ENCODE measurements around the gene COP1. TPM values are rescaled to one million over a fixed set of nuclear protein-coding genes. Genes with fewer than 3 reads are reported as not detected.

Gene COP1
- total and polyA plus RNA-seq, 2 of the 8 experiments (the other 6 are each of a cell fraction or from before 2014, with no cell fraction given) = 26.2 to 44.9 TPM

DNA sequence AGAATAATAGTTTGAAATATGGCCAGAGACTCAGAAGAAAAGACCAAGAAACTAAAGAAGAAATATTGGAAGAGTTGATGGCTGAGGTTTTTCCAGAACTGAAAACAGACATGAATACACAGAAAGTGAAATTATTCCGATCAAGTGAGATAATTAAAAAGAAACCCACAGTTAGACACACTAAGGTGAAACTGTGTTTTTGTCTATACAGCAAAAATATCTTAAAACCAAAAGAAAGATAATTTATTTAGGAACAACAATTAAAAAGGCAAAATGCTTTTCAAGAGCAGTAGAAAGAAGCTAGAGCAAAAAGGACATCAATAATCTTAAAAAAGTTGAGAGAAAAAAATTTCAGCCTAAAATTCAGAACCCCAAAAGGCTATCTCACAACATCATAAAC lies 116.3 kb downstream of the COP1 start (continued):
- TF ChIP-seq, protein P1, sequence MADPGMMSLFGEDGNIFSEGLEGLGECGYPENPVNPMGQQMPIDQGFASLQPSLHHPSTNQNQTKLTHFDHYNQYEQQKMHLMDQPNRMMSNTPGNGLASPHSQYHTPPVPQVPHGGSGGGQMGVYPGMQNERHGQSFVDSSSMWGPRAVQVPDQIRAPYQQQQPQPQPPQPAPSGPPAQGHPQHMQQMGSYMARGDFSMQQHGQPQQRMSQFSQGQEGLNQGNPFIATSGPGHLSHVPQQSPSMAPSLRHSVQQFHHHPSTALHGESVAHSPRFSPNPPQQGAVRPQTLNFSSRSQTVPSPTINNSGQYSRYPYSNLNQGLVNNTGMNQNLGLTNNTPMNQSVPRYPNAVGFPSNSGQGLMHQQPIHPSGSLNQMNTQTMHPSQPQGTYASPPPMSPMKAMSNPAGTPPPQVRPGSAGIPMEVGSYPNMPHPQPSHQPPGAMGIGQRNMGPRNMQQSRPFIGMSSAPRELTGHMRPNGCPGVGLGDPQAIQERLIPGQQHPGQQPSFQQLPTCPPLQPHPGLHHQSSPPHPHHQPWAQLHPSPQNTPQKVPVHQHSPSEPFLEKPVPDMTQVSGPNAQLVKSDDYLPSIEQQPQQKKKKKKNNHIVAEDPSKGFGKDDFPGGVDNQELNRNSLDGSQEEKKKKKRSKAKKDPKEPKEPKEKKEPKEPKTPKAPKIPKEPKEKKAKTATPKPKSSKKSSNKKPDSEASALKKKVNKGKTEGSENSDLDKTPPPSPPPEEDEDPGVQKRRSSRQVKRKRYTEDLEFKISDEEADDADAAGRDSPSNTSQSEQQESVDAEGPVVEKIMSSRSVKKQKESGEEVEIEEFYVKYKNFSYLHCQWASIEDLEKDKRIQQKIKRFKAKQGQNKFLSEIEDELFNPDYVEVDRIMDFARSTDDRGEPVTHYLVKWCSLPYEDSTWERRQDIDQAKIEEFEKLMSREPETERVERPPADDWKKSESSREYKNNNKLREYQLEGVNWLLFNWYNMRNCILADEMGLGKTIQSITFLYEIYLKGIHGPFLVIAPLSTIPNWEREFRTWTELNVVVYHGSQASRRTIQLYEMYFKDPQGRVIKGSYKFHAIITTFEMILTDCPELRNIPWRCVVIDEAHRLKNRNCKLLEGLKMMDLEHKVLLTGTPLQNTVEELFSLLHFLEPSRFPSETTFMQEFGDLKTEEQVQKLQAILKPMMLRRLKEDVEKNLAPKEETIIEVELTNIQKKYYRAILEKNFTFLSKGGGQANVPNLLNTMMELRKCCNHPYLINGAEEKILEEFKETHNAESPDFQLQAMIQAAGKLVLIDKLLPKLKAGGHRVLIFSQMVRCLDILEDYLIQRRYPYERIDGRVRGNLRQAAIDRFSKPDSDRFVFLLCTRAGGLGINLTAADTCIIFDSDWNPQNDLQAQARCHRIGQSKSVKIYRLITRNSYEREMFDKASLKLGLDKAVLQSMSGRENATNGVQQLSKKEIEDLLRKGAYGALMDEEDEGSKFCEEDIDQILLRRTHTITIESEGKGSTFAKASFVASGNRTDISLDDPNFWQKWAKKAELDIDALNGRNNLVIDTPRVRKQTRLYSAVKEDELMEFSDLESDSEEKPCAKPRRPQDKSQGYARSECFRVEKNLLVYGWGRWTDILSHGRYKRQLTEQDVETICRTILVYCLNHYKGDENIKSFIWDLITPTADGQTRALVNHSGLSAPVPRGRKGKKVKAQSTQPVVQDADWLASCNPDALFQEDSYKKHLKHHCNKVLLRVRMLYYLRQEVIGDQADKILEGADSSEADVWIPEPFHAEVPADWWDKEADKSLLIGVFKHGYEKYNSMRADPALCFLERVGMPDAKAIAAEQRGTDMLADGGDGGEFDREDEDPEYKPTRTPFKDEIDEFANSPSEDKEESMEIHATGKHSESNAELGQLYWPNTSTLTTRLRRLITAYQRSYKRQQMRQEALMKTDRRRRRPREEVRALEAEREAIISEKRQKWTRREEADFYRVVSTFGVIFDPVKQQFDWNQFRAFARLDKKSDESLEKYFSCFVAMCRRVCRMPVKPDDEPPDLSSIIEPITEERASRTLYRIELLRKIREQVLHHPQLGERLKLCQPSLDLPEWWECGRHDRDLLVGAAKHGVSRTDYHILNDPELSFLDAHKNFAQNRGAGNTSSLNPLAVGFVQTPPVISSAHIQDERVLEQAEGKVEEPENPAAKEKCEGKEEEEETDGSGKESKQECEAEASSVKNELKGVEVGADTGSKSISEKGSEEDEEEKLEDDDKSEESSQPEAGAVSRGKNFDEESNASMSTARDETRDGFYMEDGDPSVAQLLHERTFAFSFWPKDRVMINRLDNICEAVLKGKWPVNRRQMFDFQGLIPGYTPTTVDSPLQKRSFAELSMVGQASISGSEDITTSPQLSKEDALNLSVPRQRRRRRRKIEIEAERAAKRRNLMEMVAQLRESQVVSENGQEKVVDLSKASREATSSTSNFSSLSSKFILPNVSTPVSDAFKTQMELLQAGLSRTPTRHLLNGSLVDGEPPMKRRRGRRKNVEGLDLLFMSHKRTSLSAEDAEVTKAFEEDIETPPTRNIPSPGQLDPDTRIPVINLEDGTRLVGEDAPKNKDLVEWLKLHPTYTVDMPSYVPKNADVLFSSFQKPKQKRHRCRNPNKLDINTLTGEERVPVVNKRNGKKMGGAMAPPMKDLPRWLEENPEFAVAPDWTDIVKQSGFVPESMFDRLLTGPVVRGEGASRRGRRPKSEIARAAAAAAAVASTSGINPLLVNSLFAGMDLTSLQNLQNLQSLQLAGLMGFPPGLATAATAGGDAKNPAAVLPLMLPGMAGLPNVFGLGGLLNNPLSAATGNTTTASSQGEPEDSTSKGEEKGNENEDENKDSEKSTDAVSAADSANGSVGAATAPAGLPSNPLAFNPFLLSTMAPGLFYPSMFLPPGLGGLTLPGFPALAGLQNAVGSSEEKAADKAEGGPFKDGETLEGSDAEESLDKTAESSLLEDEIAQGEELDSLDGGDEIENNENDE (IDR thresholded peaks at IDR 0.05; ENCODE audit: insufficient replicate concordance, low read length) = no peak
- TF ChIP-seq HDAC6 (IDR thresholded peaks at IDR 0.05; ENCODE audit: low read depth, low read length) (no peak), TEAD4 (IDR thresholded peaks at IDR 0.05; ENCODE audit: low read depth, low read length) (no peak), GTF2F1 (IDR thresholded peaks at IDR 0.05; ENCODE audit: borderline replicate concordance, low read depth, low read length) (no peak), JUN (IDR thresholded peaks at IDR 0.05; ENCODE audit: low read depth, low read length) (no peak)
